H1 (cell line): ENCODE results near the gene LSM11. TPM values are rescaled to one million over a fixed set of nuclear protein-coding genes. Genes with fewer than 3 reads are reported as not detected.

ENCODE experiments used
- CTCF ChIA-PET: fragments of 300-600 bp; sonication (Branson Sonifier 250); formaldehyde crosslinking; loops from one replicate; lab custom pipeline; 2021; ENCODE audit not compliant: partially characterized antibody; lab: Charles Lee
- POLR2A ChIA-PET: fragments of 300-600 bp; sonication (Branson Sonifier 250); formaldehyde crosslinking; loops from one replicate; lab custom pipeline; 2021; ENCODE audit warnings: inconsistent platforms; ENCODE audit not compliant: partially characterized antibody; lab: Charles Lee
- DNase-seq, 2 experiments: peaks; one replicate each; pipeline versions ENCODE4 v3.0.0 to v3.0.0-alpha.2; 2010 to 2022; ENCODE audit warnings: low spot score in 2 of 2, low read depth in 1 of 2, mixed read lengths in 1 of 2
- FAIRE-seq: peaks from 2 replicates; lab custom pipeline; 2011; peaks lifted over from hg19 to GRCh38; lab: Jason Lieb, UNC
- H2AFZ ChIP-seq: 2 replicates; pipeline ENCODE4 v1.8.1; 2012; ENCODE audit warnings: low read length, inconsistent platforms
- H2AK5ac ChIP-seq: 2 replicates; pipeline ENCODE4 v1.6.1; 2013; ENCODE audit warnings: low read depth, low read length
- H2BK120ac ChIP-seq: replicated peaks from 2 replicates; pipeline ENCODE3; 2013; ENCODE audit warnings: low read depth, low read length, inconsistent platforms
- H2BK12ac ChIP-seq: 2 replicates; pipeline ENCODE4 v1.6.1; 2013; ENCODE audit warnings: low read depth, low read length
- H2BK15ac ChIP-seq: 2 replicates; pipeline ENCODE4 v1.6.1; 2013; ENCODE audit warnings: low read length
- H2BK20ac ChIP-seq: 2 replicates; pipeline ENCODE4 v1.6.1; 2013; ENCODE audit warnings: low read length
- H2BK5ac ChIP-seq: 2 replicates; pipeline ENCODE4 v1.6.1; 2013; ENCODE audit warnings: low read depth, low read length
- H3K14ac ChIP-seq: 2 replicates; pipeline ENCODE4 v1.6.1; 2013; ENCODE audit warnings: inconsistent platforms; ENCODE audit not compliant: insufficient read length
- H3K18ac ChIP-seq: 2 replicates; pipeline ENCODE4 v1.6.1; 2013; ENCODE audit warnings: low read length; ENCODE audit errors: extremely low read depth
- H3K23ac ChIP-seq: 2 replicates; pipeline ENCODE4 v1.6.1; 2013; ENCODE audit warnings: inconsistent platforms; ENCODE audit not compliant: insufficient read length
- H3K23me2 ChIP-seq: 2 replicates; pipeline ENCODE4 v1.6.1; 2013; ENCODE audit warnings: low read depth, low read length
- H3K27ac ChIP-seq: 2 replicates; pipeline ENCODE4 v1.6.1; 2011; ENCODE audit warnings: low read depth, low read length, inconsistent platforms
- H3K27me3 ChIP-seq, 4 experiments: replicated peaks in 1 of 4; 1 replicate in 1 of 4; 2 replicates in 3 of 4; pipeline versions ENCODE4 v1.6.1 to v1.8.1; 2011 to 2013; ENCODE audit warnings: low read length in 3 of 4, mild to moderate bottlenecking in 3 of 4, inconsistent platforms in 2 of 4, mixed read lengths in 2 of 4, moderate library complexity in 1 of 4; ENCODE audit not compliant: control insufficient read depth in 3 of 4, insufficient read depth in 3 of 4; ENCODE audit errors: extremely low read depth in 1 of 4
- H3K36me3 ChIP-seq, 4 experiments: 2 replicates each; pipeline versions ENCODE4 v1.6.1 to v1.8.1; 2011 to 2013; ENCODE audit warnings: mild to moderate bottlenecking in 4 of 4, low read length in 3 of 4, moderate library complexity in 2 of 4, control low read depth in 1 of 4, inconsistent platforms in 1 of 4; ENCODE audit not compliant: insufficient read depth in 4 of 4, control insufficient read depth in 2 of 4
- H3K4ac ChIP-seq: replicated peaks from 2 replicates; pipeline ENCODE3; 2013; ENCODE audit warnings: low read length, low read depth, mixed read lengths, inconsistent platforms; ENCODE audit not compliant: insufficient read length
- H3K4me1 ChIP-seq, 4 experiments: replicated peaks in 1 of 4; 1 replicate in 1 of 4; 2 replicates in 3 of 4; pipeline versions ENCODE4 v1.6.1 to v1.8.1; 2011 to 2013; ENCODE audit warnings: low read length in 3 of 4, inconsistent platforms in 2 of 4, mixed read lengths in 1 of 4; ENCODE audit not compliant: insufficient read depth in 4 of 4, control insufficient read depth in 3 of 4
- H3K4me2 ChIP-seq, 2 experiments: 2 replicates each; pipeline versions ENCODE4 v1.6.1 to v1.8.1; 2011 to 2013; ENCODE audit warnings: low read depth in 2 of 2, low read length in 2 of 2, control low read depth in 1 of 2, inconsistent platforms in 1 of 2, mild to moderate bottlenecking in 1 of 2; ENCODE audit not compliant: insufficient read depth in 1 of 2
- H3K4me3 ChIP-seq, 4 experiments: fragments of 200-600, 300-600 bp in 1 of 4; sonication (generic), shearing (Covaris generic), sonication (Bioruptor Twin) in 1 of 4; 2 replicates each; pipeline versions ENCODE4 v1.5.1 to v1.8.1; 2011 to 2016; ENCODE audit warnings: low read length in 4 of 4, low read depth in 3 of 4, control low read depth in 2 of 4, inconsistent platforms in 2 of 4, mild to moderate bottlenecking in 2 of 4, mixed read lengths in 1 of 4, moderate library complexity in 1 of 4; ENCODE audit not compliant: insufficient read depth in 2 of 4; ENCODE audit errors: extremely low read depth in 1 of 4
- H3K56ac ChIP-seq: replicated peaks from 2 replicates; pipeline ENCODE3; 2013; ENCODE audit warnings: low read depth, mild to moderate bottlenecking, mixed read lengths, low read length, inconsistent platforms; ENCODE audit not compliant: insufficient read length
- H3K79me1 ChIP-seq: 2 replicates; pipeline ENCODE4 v1.6.1; 2013; ENCODE audit warnings: low read depth, low read length, control low read depth
- H3K79me2 ChIP-seq, 2 experiments: 2 replicates each; pipeline versions ENCODE4 v1.6.1 to v1.8.1; 2012 to 2013; ENCODE audit warnings: low read length in 2 of 2, mild to moderate bottlenecking in 2 of 2, inconsistent platforms in 1 of 2; ENCODE audit not compliant: insufficient read depth in 2 of 2, control insufficient read depth in 1 of 2
- H3K9ac ChIP-seq, 4 experiments: replicated peaks in 1 of 4; 1 replicate in 1 of 4; 2 replicates in 3 of 4; pipeline versions ENCODE4 v1.6.1 to v1.8.1; 2011 to 2013; ENCODE audit warnings: low read depth in 3 of 4, low read length in 3 of 4, control low read depth in 2 of 4, mild to moderate bottlenecking in 2 of 4, moderate library complexity in 2 of 4, inconsistent platforms in 1 of 4; ENCODE audit errors: extremely low read depth in 1 of 4
- H3K9me3 ChIP-seq, 2 experiments: 2 replicates each; pipeline versions ENCODE4 v1.6.1 to v1.8.1; 2012 to 2013; ENCODE audit warnings: mild to moderate bottlenecking in 2 of 2, moderate library complexity in 2 of 2, control low read depth in 1 of 2, inconsistent platforms in 1 of 2, low read depth in 1 of 2, low read length in 1 of 2, mixed read lengths in 1 of 2; ENCODE audit not compliant: insufficient read depth in 2 of 2
- H4K20me1 ChIP-seq, 2 experiments: replicated peaks in 1 of 2; 2 replicates each; pipeline versions ENCODE3 to v1.8.1; 2011 to 2013; ENCODE audit warnings: inconsistent platforms in 2 of 2, low read length in 2 of 2, mild to moderate bottlenecking in 1 of 2; ENCODE audit not compliant: insufficient read depth in 2 of 2, control insufficient read depth in 1 of 2
- H4K5ac ChIP-seq: 2 replicates; pipeline ENCODE4 v1.6.1; 2013; ENCODE audit warnings: low read length, low read depth, mixed read lengths, inconsistent platforms; ENCODE audit not compliant: insufficient read length
- H4K8ac ChIP-seq: 2 replicates; pipeline ENCODE4 v1.8.0; 2013; ENCODE audit warnings: mild to moderate bottlenecking, moderate library complexity, low read length, inconsistent platforms; ENCODE audit not compliant: insufficient read depth; ENCODE audit errors: extremely low read depth
- H4K91ac ChIP-seq: replicated peaks from 2 replicates; pipeline ENCODE3; 2013; ENCODE audit warnings: low read length, mixed read lengths, inconsistent platforms; ENCODE audit not compliant: insufficient read length
- CTCF ChIP-seq, 3 experiments: IDR thresholded peaks; 1 replicate in 2 of 3; 2 replicates in 1 of 3; pipeline versions ENCODE4 v1.5.1 to v1.6.1; 2011; ENCODE audit warnings: low read length in 3 of 3, mild to moderate bottlenecking in 3 of 3, inconsistent platforms in 2 of 3, low read depth in 1 of 3, moderate library complexity in 1 of 3; ENCODE audit not compliant: insufficient read depth in 1 of 3; ENCODE audit errors: control extremely low read depth in 1 of 3
- KDM4A ChIP-seq: IDR thresholded peaks from one replicate; pipeline ENCODE4 v1.7.1; 2012; ENCODE audit warnings: low read depth, mild to moderate bottlenecking, moderate library complexity, low read length, inconsistent platforms; ENCODE audit not compliant: severe bottlenecking
- RAD21 ChIP-seq, 2 experiments: IDR thresholded peaks in 1 of 2; conservative IDR thresholded peaks in 1 of 2; 2 replicates each; pipeline ENCODE4 v1.6.1; 2011; ENCODE audit warnings: low read depth in 2 of 2, low read length in 2 of 2, improper control_type of control experiment in 1 of 2, inconsistent platforms in 1 of 2, mild to moderate bottlenecking in 1 of 2, moderate library complexity in 1 of 2
- WGBS, 2 experiments: shearing (Covaris generic) in 1 of 2; methylation state at CpG; one replicate each; pipeline versions ENCODE4 v1.1.6 to v1.1.7; 2013 to 2015; ENCODE audit warnings: low lambda C conversion rate in 2 of 2, mixed read lengths in 2 of 2, inconsistent platforms in 1 of 2, low coverage in 1 of 2, missing lambda C conversion rate in 1 of 2; ENCODE audit not compliant: insufficient replicate concordance in 2 of 2, insufficient coverage in 1 of 2, insufficient read length in 1 of 2; ENCODE audit errors: extremely low coverage in 1 of 2, missing lambda C conversion rate in 1 of 2; 5-methylcytosine and 5-hydroxymethylcytosine counted together
- polyA plus RNA-seq, 7 experiments: library from polyadenylated mRNA; depleted of rRNA in 3 of 7; stranded (reverse) in 5 of 7; unstranded in 2 of 7; fragments of >200 nt in 5 of 7; fragments of 200-250 nt in 2 of 7; gene quantifications; 1 replicate in 5 of 7; 2 replicates in 1 of 7; 4 replicates in 1 of 7; pipeline versions ENCODE4 v1.2.1 to v1.2.3, GENCODE V29; 2011 to 2013; ENCODE audit warnings: missing spikeins in 2 of 7, mixed read lengths in 2 of 7
- total RNA-seq: library from RNA; stranded (reverse); fragmentation: NEBNext Ultra II Directional; extraction: Animal tissue kit (Norgen Biotek cat#: 25700); gene quantifications from 2 replicates; pipeline ENCODE4 v1.2.1, GENCODE V29; 2021

The LSM11 gene
- total and polyA plus RNA-seq, 2 of the 8 experiments (the other 6 are each of a cell fraction or from before 2014, with no cell fraction given), result 1.8 to 3.9 TPM

GRCh38 chr5:157718519-157718918, 25.0 kb upstream of the LSM11 start:
- H2AFZ ChIP-seq, result no peak overlapping the region; the same call in 1 of the 2 replicates

More at GRCh38 chr5:157718519-157718918, 25.0 kb upstream of the LSM11 start:
- H3K27ac ChIP-seq, result no peak overlapping the region
- no peak overlapping the region for H2AK5ac ChIP-seq
- no peak overlapping the region for H4K8ac ChIP-seq
- no peak overlapping the region for H3K56ac ChIP-seq
- no peaks in the 10 kb centered on the region for H3K4me1 ChIP-seq
- WGBS, 2 experiments, result 85% methylated on average over 4 of the region's 4 CpGs; no CpG with 5 or more reads in 1 of the 2 experiments
- no peaks in the 10 kb centered on the region for H3K23me2 ChIP-seq
- POLR2A ChIA-PET, result interaction anchor here (1.2 kb wide), 1 partner anchor 13 kb away, joined by 5 read pairs; the partner anchor contains the start of gene THG1L
- H3K9ac ChIP-seq, result no peak overlapping the region
- no peaks in the 10 kb centered on the region for H4K20me1 ChIP-seq
- TF ChIP-seq CTCF (IDR thresholded peaks at IDR 0.05; ENCODE audit: control extremely low read depth in 1 of 3, insufficient read depth in 1 of 3, low read depth in 1 of 3, low read length in 3 of 3), result peak in 2 of 3 experiments; percentile 33 to 36; a peak in 3 of 4 replicates
- no peak for TF ChIP-seq KDM4A
- peak; percentile 68 to 69 for TF ChIP-seq RAD21 (IDR thresholded peaks at IDR 0.05 in 1 of 2, conservative IDR thresholded peaks at IDR 0.05 in 1 of 2; ENCODE audit: low read depth in 2 of 2, low read length in 2 of 2)
- no peak overlapping the region for H3K4me2 ChIP-seq
- CTCF ChIA-PET, result interaction anchor here (0.7 to 4.4 kb wide), 24 partner anchors 9 to 348 kb away, joined by 3 to 33 read pairs (median 5); partner anchors contain the start of genes LSM11, NIPAL4, SOX30 and THG1L
- no peak for DNase-seq
- H3K4me3 ChIP-seq, result no peak overlapping the region
- no peak overlapping the region for H4K91ac ChIP-seq
- H3K79me2 ChIP-seq, result no peaks in the 10 kb centered on the region
- H3K27me3 ChIP-seq, result no peaks in the 10 kb centered on the region
- H3K18ac ChIP-seq, result no peak overlapping the region
- H3K79me1 ChIP-seq, result no peaks in the 10 kb centered on the region
- no peaks in the 10 kb centered on the region for H3K9me3 ChIP-seq
- no peak overlapping the region for H3K23ac ChIP-seq
- H3K36me3 ChIP-seq, result no peaks in the 10 kb centered on the region
- H2BK5ac ChIP-seq, result no peak overlapping the region
- H2BK15ac ChIP-seq, result no peak overlapping the region
- H3K4ac ChIP-seq, result no peak overlapping the region
- no peak overlapping the region for H2BK20ac ChIP-seq
- H2BK12ac ChIP-seq, result no peak overlapping the region
- no peak overlapping the region for H2BK120ac ChIP-seq
- no peak overlapping the region for H4K5ac ChIP-seq
- FAIRE-seq, result no peak
- H3K14ac ChIP-seq, result no peak overlapping the region
